Stomach smooth muscle (tissue), 2 donors: ENCODE results near the gene NLRP6.
A peak's percentile ranks its signal among the peaks of the same experiment; 100 is the strongest.
"Not testable (repeated sequence)": the region's sequence is repeated elsewhere in the genome, so short reads cannot be mapped to it uniquely, and the experiment has no call there.

Experiments used
- H3K27ac ChIP-seq: one replicate; pipeline ENCODE4 v1.7.0; 2013; ENCODE audit warnings: mild to moderate bottlenecking, low read length, inconsistent platforms
- H3K27me3 ChIP-seq, 2 donors: one replicate each; pipeline ENCODE4 v1.7.0; 2013; ENCODE audit warnings: low read length in 2 of 2; ENCODE audit not compliant: insufficient read depth in 2 of 2, control insufficient read depth in 1 of 2
- H3K36me3 ChIP-seq, 2 donors: one replicate each; pipeline ENCODE4 v1.7.0; 2013; ENCODE audit warnings: low read length in 2 of 2; ENCODE audit not compliant: control insufficient read depth in 2 of 2, insufficient read depth in 2 of 2
- H3K4me1 ChIP-seq: one replicate; pipeline ENCODE4 v1.7.0; 2013; ENCODE audit warnings: low read length; ENCODE audit not compliant: control insufficient read depth, insufficient read depth
- H3K4me3 ChIP-seq, 2 donors: one replicate each; pipeline ENCODE4 v1.7.0; 2013; ENCODE audit warnings: low read length in 2 of 2
- H3K9ac ChIP-seq, 2 donors: one replicate each; pipeline ENCODE4 v1.7.0; 2013; ENCODE audit warnings: low read length in 2 of 2, mild to moderate bottlenecking in 1 of 2
- H3K9me3 ChIP-seq, 2 donors: one replicate each; pipeline ENCODE4 v1.7.0; 2013; ENCODE audit warnings: low read length in 2 of 2; ENCODE audit not compliant: control insufficient read depth in 2 of 2
- donor health status: healthy.
- donor health status: Pancreatic carcinoma.

The NLRP6 gene

DNA sequence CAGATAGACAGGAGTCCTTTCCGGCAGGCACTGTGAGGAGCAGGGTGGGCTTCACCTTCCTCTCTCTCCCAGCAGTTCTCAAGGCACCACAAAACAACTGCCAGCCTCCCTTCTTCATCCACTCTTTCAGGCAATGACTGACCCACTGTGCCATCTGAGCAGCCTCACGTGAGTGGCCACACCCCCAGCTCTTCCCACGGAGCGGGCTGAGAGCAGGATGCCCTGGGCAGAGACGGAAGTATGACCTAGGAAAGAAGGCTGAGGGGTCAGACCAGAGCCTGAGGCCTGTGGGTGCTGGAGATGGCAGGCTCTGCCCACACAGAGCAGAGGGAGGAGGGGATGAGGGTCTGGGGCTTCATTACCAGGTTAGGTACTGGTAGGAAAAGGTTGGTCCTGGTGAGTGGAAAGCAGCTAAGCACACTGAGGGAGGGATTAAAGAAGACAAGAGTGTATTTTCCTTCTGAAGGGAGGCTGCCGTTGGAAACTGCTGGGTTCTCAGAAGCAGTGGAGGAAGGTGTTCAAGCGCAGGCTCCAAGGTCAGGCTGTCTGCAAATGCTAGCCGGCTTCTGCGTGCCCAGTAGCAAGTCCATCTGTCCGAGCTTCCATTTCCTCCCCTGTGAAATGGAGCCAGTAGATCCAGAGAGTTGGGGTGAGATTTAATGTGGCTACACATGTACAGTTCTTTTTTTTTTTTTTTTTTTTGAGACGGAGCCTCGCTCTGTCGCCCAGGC is 4.6 kb downstream of the NLRP6 start:
- Histone ChIP-seq H3K9ac (no peak overlapping the region), H3K36me3 (no peaks in the 10 kb centered on the region), H3K27me3 (peaks cover 47 to 57% of the 10 kb centered on the region in 2 donors), H3K9me3 (no peaks in the 10 kb centered on the region), H3K4me1 (peaks cover 21% of the 10 kb centered on the region), H3K4me3 (no peak overlapping the region), H3K27ac (no peak overlapping the region)

GRCh38 chr11:283405-284104 is 5.3 kb downstream of the NLRP6 start:
- no peaks in the 10 kb centered on the region for H3K36me3 ChIP-seq
- H3K9me3 ChIP-seq: no peaks in the 10 kb centered on the region
- H3K27me3 ChIP-seq: peaks cover 41 to 57% of the 10 kb centered on the region in 2 donors
- peaks cover 28% of the 10 kb centered on the region for H3K4me1 ChIP-seq
- H3K4me3 ChIP-seq: no peak overlapping the region
- no peak overlapping the region for H3K27ac ChIP-seq
- H3K9ac ChIP-seq: no peak overlapping the region

GRCh38 chr11:284105-285020 is 6.2 kb downstream of the NLRP6 start:
- Histone ChIP-seq H3K27ac (no peak overlapping the region), H3K36me3 (no peaks in the 10 kb centered on the region), H3K4me1 (peaks cover 29% of the 10 kb centered on the region), H3K9ac (no peak overlapping the region), H3K4me3 (no peak overlapping the region), H3K27me3 (peaks cover 37 to 49% of the 10 kb centered on the region in 2 donors), H3K9me3 (no peaks in the 10 kb centered on the region)

- no peaks in the 10 kb centered on the region for H3K36me3 ChIP-seq
- no peak overlapping the region for H3K9ac ChIP-seq
- H3K4me3 ChIP-seq: no peak overlapping the region
- H3K9me3 ChIP-seq: no peaks in the 10 kb centered on the region
- H3K4me1 ChIP-seq: peaks cover 26% of the 10 kb centered on the region
- peaks cover 37 to 40% of the 10 kb centered on the region in 2 donors for H3K27me3 ChIP-seq
- H3K27ac ChIP-seq: no peak overlapping the region
Observed at GRCh38 chr11:285021-285893, 7.0 kb downstream of the NLRP6 start.

- Histone ChIP-seq H3K9ac (no peak overlapping the region), H3K27ac (no peak overlapping the region), H3K36me3 (no peaks in the 10 kb centered on the region), H3K4me1 (peaks cover 20% of the 10 kb centered on the region), H3K9me3 (no peaks in the 10 kb centered on the region), H3K27me3 (peaks cover 34% of the 10 kb centered on the region in 2 donors), H3K4me3 (no peak overlapping the region)
Observed at GRCh38 chr11:285894-286220, 7.7 kb downstream of the NLRP6 start.

GRCh38 chr11:286977-287820 is 9.0 kb downstream of the NLRP6 start:
- not testable (repeated sequence) for H3K4me3 ChIP-seq, H3K9ac ChIP-seq, H3K27ac ChIP-seq, H3K36me3 ChIP-seq, H3K9me3 ChIP-seq
- H3K27me3 ChIP-seq: peaks cover 20% of the 10 kb centered on the region in 2 donors
- peaks cover 16% of the 10 kb centered on the region for H3K4me1 ChIP-seq

DNA sequence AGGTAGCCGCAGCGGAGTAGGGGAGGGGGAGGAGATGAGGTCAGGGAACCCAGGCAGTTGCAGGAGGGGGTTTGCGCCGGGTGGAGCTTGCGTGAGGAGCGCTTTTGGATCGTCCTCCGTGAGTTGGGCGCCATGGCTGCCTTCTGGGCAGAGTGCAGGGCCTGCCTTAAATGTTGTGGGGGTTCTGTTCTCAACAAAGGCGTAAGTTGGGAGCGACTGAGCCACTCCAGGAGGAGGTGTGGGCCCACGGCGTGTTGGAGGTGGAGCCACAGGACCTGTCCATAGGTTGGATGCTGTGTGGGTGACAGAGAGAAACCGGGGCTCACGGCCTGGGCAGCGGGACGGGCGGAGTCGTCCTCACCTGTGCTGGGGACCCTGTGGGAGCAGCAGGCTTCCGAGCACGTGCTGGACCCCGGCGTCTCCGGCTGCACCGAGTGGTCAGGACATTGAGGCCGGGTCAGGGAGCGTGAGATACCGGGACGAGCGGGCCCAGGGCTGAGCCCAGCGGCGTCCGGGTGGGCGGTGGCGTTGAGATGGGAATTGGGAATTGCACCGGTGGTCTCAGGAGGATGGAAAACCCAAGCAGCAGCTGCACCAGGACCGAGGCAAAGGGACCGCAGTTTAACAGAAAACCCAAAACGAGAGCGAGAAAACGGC is 9.7 kb downstream of the NLRP6 start:
- no peak overlapping the region for H3K27ac ChIP-seq
- no peaks in the 10 kb centered on the region for H3K36me3 ChIP-seq
- H3K4me1 ChIP-seq: peaks cover 16% of the 10 kb centered on the region
- H3K9ac ChIP-seq: peak overlapping the region; percentile 35 to 60
- peaks cover 13% of the 10 kb centered on the region in 2 donors for H3K27me3 ChIP-seq
- peak overlapping the region; percentile 47 to 77 for H3K4me3 ChIP-seq
- H3K9me3 ChIP-seq: no peaks in the 10 kb centered on the region

GRCh38 chr11:288478-289397 is 10.5 kb downstream of the NLRP6 start, which contains the start of gene PGGHG:
PGGHG (plus strand) TSS chr11:289126; CDS start chr11:289817, 691 bp downstream.
- no peaks in the 10 kb centered on the region for H3K9me3 ChIP-seq
- H3K4me3 ChIP-seq: peak within 1 kb of the TSS; percentile 47 to 77
- no peak within 1 kb of the TSS for H3K27ac ChIP-seq
- no peaks in the 10 kb centered on the region for H3K36me3 ChIP-seq
- peak within 1 kb of the TSS; percentile 35 to 60 for H3K9ac ChIP-seq
- H3K27me3 ChIP-seq: peaks cover 9 to 11% of the 10 kb centered on the region in 2 donors
- peaks cover 16% of the 10 kb centered on the region for H3K4me1 ChIP-seq
